Fibroblast of skin of left quadriceps (primary cell): ENCODE data around the gene DCDC2B.
"Not testable (repeated sequence)": the region's sequence is repeated elsewhere in the genome, so short reads cannot be mapped to it uniquely, and the experiment has no call there.

Experiments
- DNase-seq, 2 experiments: peaks; one replicate each; pipeline ENCODE4 v3.0.0-alpha.2; 2013; ENCODE audit warnings: low read depth in 2 of 2

DCDC2B gene

GRCh38 chr1:32208891-32209328 is at the start of gene DCDC2B:
Gene DCDC2B, plus strand, starts transcription at chr1:32209089. Its CDS starts 5 bp downstream, at chr1:32209094.
- no peak for DNase-seq

DNA sequence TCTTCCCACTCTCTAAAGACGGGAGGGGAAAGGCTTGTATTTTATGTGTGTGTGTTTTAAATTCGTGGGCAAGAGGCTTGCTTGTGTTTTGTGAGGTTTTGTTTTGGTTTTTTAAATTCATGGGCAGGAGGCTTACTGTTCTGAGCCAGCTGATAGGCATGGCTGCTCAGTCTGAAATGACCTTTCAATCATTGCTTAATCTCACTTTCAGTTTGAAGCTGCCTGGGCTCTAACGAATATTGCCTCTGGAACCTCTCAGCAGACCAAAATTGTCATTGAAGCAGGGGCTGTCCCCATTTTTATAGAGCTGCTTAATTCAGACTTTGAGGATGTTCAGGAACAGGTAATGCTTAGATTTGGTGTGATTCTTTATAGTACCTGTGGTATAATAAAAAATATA is 49.7 kb upstream of the DCDC2B start:
- DNase-seq = no peak

GRCh38 chr1:32163405-32163804 is 45.5 kb upstream of the DCDC2B start:
- no peak for DNase-seq

- not testable (repeated sequence) for DNase-seq
Measured at GRCh38 chr1:32165633-32166032, 43.3 kb upstream of the DCDC2B start.

GRCh38 chr1:32170991-32171390 is 37.9 kb upstream of the DCDC2B start:
- no peak for DNase-seq

- DNase-seq = no peak
Measured at GRCh38 chr1:32172621-32173245, 36.2 kb upstream of the DCDC2B start.

- DNase-seq = no peak
Measured at GRCh38 chr1:32178380-32179192, 30.3 kb upstream of the DCDC2B start.

DNA sequence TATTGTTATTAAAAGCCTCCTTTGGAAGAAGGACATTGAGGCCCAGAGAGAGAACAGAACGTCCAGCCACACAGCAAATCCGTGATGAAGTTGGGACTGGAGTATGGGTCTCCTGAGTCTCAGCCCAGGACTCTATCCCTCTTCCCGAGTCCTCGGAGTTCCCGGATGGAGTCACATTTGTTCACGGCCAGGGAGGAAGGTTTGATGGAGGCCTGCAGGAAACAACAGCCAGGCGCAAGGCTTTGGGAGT is 29.8 kb upstream of the DCDC2B start:
- DNase-seq = no peak

- peak; percentile 74 to 80 for DNase-seq
Measured at GRCh38 chr1:32179443-32180185, 29.3 kb upstream of the DCDC2B start, which contains the start of gene TXLNA. Gene TXLNA, plus strand, starts transcription at chr1:32179675. Its CDS starts 671 bp downstream, at chr1:32180346.

- no peak for DNase-seq
Measured at GRCh38 chr1:32180186-32181060, 28.5 kb upstream of the DCDC2B start.

DNA sequence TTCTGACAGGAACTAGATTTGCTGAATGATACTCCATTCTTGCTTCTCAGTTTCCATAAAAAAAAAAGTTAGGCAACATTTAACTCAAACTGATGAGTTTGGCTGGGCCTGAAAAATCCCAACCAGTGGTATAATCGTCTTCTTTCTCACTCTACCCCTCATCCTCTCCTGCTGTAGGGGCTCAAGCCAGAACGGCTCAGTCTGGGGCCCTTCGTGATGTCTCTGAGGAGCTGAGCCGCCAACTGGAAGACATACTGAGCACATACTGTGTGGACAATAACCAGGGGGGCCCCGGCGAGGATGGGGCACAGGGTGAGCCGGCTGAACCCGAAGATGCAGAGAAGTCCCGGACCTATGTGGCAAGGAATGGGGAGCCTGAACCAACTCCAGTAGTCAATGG is 27.8 kb upstream of the DCDC2B start:
- no peak for DNase-seq

DNA sequence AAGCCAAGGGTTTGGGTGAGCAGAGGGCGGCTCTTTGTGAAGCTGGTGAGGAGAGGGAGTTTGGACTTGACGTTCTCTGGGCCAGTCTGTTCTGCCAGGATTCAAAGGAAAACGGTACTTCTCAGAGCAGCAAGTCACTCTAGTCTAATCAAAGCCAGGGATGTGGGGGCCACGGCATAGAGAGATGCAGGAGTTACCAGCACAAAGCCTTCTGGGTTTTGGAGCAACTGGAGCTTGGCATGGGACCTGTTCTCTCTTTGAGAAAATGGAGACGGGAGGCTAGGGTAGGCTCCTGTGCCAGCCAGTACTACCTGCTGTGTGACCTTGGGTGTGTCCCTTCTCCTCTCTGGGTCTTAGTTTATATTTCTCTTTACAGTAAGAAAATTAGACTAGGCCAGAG is 27.3 kb upstream of the DCDC2B start:
- no peak for DNase-seq

- no peak for DNase-seq
Measured at GRCh38 chr1:32182060-32182459, 26.8 kb upstream of the DCDC2B start.

DNA sequence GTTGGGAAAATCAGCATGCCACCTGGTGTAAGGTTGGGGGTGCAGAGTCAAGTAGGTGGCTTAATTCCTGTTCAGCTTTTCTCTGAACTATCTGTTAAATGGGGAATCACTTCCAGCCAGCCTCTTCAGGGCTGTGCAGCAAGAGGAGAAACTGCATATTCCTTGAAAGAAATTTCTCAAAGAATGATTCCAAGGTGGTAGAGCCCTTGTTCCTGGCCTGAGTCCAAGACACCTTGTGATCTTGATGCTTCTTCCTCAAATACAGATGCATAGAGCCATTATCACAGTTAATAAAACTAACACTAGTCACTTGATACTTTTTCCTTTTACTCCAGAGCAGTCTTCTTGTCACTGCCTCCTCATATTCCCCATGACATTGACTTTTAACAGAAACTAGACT is 24.2 kb upstream of the DCDC2B start:
- DNase-seq = no peak

DNA sequence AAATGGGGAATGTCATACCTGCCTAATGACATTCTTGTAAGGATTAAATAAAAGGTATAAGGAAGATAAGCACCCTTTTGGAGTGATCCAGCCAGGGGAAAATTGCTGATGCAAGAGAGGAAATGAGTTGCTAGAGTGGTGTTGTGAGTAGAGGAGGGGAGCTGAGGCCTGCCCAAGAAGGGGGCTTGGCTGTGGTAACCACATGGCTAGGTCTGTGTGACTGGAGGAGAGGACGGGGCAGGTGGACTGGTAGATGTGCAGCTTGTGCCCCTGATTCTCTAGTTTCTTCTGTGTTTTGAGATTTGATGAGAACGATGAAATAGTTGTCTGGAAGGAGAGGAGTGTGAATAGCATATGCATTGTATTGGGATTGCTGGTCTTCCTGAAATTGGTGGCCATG is 22.8 kb upstream of the DCDC2B start:
- DNase-seq = no peak

DNA sequence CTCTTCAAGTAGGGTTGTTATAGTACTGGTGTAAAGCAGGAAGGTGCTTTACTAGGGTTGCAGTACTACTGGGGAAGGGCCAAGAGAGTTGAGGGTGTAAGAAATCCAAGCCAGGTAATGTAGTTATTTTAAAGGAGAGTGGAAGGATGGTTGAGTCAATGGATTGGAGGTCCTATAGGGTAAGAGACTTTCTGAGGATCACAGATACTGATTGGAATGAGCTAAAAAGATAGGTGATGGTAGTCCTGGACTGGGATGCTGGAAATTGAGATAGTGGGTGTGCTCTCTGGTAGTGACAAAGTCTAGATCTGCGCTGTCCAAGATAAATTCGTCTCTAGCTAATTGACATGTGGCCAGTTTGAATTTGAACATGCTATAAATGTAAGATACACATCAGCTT is 22.4 kb upstream of the DCDC2B start:
- no peak for DNase-seq

GRCh38 chr1:32187850-32188249 is 21.0 kb upstream of the DCDC2B start:
- DNase-seq = no peak

DNA sequence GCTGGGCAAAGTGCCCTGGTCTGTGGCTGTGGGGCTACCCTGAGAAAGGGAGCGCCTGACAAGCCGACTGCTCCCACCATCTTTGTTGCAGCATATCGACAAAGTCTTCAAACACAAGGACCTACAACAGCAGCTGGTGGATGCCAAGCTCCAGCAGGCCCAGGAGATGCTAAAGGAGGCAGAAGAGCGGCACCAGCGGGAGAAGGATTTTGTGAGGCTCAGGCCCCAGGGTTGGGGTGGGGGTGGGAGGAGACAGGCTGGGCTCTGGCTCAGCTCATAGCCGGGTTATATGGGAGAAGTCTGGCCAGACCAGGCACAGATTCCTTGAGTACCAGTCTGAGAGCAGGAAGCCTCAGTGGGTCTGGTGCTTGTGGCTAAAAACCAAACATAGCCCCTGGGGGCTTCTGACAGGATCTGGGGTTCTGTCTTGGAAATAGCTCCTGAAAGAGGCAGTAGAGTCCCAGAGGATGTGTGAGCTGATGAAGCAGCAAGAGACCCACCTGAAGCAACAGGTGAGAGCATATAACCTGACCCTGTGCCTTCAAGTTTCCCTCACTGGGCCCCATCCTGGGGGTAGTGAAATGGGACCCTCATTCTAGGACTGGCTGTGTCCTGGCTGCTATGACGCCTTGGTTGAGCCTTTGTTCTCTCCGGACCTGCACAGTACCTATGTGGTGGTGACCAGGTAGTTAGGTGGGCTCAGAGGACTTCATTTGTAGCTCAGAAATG is 16.5 kb upstream of the DCDC2B start:
- DNase-seq = no peak

DNA sequence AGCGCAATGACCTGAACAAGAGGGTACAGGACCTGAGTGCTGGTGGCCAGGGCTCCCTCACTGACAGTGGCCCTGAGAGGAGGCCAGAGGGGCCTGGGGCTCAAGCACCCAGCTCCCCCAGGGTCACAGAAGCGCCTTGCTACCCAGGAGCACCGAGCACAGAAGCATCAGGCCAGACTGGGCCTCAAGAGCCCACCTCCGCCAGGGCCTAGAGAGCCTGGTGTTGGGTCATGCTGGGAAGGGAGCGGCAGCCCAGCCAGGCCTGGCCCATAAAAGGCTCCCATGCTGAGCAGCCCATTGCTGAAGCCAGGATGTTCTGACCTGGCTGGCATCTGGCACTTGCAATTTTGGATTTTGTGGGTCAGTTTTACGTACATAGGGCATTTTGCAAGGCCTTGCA is 13.9 kb upstream of the DCDC2B start:
- DNase-seq = no peak

- DNase-seq = no peak
Measured at GRCh38 chr1:32195531-32195930, 13.4 kb upstream of the DCDC2B start.
